H1 (cell line): ENCODE data around the gene SEMA4D. TPM values are rescaled to one million over a fixed set of nuclear protein-coding genes. Genes with fewer than 3 reads are reported as not detected.

Experiments used
- BRCA1 ChIP-seq: IDR thresholded peaks from 2 replicates; pipeline ENCODE4 v1.6.1; 2012; ENCODE audit warnings: low read depth, low read length, improper control_type of control experiment
- CREB1 ChIP-seq: IDR thresholded peaks from 2 replicates; pipeline ENCODE4 v1.6.1; 2012; ENCODE audit warnings: inconsistent platforms
- EGR1 ChIP-seq: IDR thresholded peaks from 2 replicates; pipeline ENCODE4 v1.6.1; 2011; ENCODE audit warnings: low read depth, low read length, borderline replicate concordance
- EP300 ChIP-seq, 2 experiments: IDR thresholded peaks; 1 replicate in 1 of 2; 2 replicates in 1 of 2; pipeline ENCODE4 v1.6.1; 2011 to 2012; ENCODE audit warnings: low read depth in 2 of 2, low read length in 2 of 2, mild to moderate bottlenecking in 2 of 2, borderline replicate concordance in 1 of 2, inconsistent platforms in 1 of 2, moderate library complexity in 1 of 2
- EZH2 ChIP-seq: fragments of 200-600 bp; sonication (generic); IDR thresholded peaks from 2 replicates; pipeline ENCODE4 v1.7.1; 2012; ENCODE audit warnings: low read depth, mild to moderate bottlenecking, moderate library complexity, low read length, inconsistent platforms; ENCODE audit not compliant: severe bottlenecking
- MAFK ChIP-seq: IDR thresholded peaks from 2 replicates; pipeline ENCODE4 v1.6.1; 2012; ENCODE audit warnings: low read depth, mild to moderate bottlenecking, improper control_type of control experiment, low read length
- POU5F1 ChIP-seq: IDR thresholded peaks from 2 replicates; pipeline ENCODE4 v1.6.1; 2011; ENCODE audit warnings: low read depth, mild to moderate bottlenecking, low read length, moderate library complexity
- RXRA ChIP-seq: IDR thresholded peaks from 2 replicates; pipeline ENCODE4 v1.6.1; 2011; ENCODE audit warnings: low read depth, mild to moderate bottlenecking, low read length, moderate library complexity; ENCODE audit not compliant: insufficient read depth
- polyA plus RNA-seq, 7 experiments: library from polyadenylated mRNA; depleted of rRNA in 3 of 7; stranded (reverse) in 5 of 7; unstranded in 2 of 7; fragments of >200 nt in 5 of 7; fragments of 200-250 nt in 2 of 7; gene quantifications; 1 replicate in 5 of 7; 2 replicates in 1 of 7; 4 replicates in 1 of 7; pipeline versions ENCODE4 v1.2.1 to v1.2.3, GENCODE V29; 2011 to 2013; ENCODE audit warnings: missing spikeins in 2 of 7, mixed read lengths in 2 of 7
- total RNA-seq: library from RNA; stranded (reverse); fragmentation: NEBNext Ultra II Directional; extraction: Animal tissue kit (Norgen Biotek cat#: 25700); gene quantifications from 2 replicates; pipeline ENCODE4 v1.2.1, GENCODE V29; 2021
- TF ChIP-seq, protein P1 (sequence below): fragments of 300-600 bp; sonication (generic); IDR thresholded peaks from 2 replicates; pipeline ENCODE4 v1.7.1; 2012; ENCODE audit warnings: low read length, moderate library complexity, mild to moderate bottlenecking, inconsistent platforms; ENCODE audit not compliant: insufficient replicate concordance
- TF ChIP-seq, protein P2 (sequence below): IDR thresholded peaks from 2 replicates; pipeline ENCODE4 v1.6.1; 2012; ENCODE audit warnings: low read length, inconsistent platforms

Gene SEMA4D
- total and polyA plus RNA-seq, 2 of the 8 experiments (the other 6 are each of a cell fraction or from before 2014, with no cell fraction given), result 21.0 to 70.4 TPM

DNA sequence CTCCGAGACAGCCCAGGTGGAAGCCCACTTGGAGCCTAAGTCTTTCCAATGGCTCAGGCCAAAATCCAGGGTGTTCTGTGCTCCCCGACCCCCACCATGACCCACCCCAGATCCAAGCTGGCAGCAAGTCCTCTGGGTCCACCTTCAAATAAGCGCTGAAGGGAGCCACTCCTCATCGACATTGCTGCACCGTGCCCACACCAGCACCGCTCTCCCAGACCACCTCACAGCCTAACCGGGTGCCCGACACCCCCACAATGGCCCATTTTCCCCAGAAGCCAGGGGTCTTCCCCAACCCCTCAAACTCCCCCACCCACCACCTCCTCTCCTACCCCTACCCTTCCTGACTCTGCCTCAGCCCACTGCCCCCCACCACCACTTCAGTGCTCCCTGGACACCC lies 50.5 kb downstream of the SEMA4D start (continued):
- TF ChIP-seq, protein P1, sequence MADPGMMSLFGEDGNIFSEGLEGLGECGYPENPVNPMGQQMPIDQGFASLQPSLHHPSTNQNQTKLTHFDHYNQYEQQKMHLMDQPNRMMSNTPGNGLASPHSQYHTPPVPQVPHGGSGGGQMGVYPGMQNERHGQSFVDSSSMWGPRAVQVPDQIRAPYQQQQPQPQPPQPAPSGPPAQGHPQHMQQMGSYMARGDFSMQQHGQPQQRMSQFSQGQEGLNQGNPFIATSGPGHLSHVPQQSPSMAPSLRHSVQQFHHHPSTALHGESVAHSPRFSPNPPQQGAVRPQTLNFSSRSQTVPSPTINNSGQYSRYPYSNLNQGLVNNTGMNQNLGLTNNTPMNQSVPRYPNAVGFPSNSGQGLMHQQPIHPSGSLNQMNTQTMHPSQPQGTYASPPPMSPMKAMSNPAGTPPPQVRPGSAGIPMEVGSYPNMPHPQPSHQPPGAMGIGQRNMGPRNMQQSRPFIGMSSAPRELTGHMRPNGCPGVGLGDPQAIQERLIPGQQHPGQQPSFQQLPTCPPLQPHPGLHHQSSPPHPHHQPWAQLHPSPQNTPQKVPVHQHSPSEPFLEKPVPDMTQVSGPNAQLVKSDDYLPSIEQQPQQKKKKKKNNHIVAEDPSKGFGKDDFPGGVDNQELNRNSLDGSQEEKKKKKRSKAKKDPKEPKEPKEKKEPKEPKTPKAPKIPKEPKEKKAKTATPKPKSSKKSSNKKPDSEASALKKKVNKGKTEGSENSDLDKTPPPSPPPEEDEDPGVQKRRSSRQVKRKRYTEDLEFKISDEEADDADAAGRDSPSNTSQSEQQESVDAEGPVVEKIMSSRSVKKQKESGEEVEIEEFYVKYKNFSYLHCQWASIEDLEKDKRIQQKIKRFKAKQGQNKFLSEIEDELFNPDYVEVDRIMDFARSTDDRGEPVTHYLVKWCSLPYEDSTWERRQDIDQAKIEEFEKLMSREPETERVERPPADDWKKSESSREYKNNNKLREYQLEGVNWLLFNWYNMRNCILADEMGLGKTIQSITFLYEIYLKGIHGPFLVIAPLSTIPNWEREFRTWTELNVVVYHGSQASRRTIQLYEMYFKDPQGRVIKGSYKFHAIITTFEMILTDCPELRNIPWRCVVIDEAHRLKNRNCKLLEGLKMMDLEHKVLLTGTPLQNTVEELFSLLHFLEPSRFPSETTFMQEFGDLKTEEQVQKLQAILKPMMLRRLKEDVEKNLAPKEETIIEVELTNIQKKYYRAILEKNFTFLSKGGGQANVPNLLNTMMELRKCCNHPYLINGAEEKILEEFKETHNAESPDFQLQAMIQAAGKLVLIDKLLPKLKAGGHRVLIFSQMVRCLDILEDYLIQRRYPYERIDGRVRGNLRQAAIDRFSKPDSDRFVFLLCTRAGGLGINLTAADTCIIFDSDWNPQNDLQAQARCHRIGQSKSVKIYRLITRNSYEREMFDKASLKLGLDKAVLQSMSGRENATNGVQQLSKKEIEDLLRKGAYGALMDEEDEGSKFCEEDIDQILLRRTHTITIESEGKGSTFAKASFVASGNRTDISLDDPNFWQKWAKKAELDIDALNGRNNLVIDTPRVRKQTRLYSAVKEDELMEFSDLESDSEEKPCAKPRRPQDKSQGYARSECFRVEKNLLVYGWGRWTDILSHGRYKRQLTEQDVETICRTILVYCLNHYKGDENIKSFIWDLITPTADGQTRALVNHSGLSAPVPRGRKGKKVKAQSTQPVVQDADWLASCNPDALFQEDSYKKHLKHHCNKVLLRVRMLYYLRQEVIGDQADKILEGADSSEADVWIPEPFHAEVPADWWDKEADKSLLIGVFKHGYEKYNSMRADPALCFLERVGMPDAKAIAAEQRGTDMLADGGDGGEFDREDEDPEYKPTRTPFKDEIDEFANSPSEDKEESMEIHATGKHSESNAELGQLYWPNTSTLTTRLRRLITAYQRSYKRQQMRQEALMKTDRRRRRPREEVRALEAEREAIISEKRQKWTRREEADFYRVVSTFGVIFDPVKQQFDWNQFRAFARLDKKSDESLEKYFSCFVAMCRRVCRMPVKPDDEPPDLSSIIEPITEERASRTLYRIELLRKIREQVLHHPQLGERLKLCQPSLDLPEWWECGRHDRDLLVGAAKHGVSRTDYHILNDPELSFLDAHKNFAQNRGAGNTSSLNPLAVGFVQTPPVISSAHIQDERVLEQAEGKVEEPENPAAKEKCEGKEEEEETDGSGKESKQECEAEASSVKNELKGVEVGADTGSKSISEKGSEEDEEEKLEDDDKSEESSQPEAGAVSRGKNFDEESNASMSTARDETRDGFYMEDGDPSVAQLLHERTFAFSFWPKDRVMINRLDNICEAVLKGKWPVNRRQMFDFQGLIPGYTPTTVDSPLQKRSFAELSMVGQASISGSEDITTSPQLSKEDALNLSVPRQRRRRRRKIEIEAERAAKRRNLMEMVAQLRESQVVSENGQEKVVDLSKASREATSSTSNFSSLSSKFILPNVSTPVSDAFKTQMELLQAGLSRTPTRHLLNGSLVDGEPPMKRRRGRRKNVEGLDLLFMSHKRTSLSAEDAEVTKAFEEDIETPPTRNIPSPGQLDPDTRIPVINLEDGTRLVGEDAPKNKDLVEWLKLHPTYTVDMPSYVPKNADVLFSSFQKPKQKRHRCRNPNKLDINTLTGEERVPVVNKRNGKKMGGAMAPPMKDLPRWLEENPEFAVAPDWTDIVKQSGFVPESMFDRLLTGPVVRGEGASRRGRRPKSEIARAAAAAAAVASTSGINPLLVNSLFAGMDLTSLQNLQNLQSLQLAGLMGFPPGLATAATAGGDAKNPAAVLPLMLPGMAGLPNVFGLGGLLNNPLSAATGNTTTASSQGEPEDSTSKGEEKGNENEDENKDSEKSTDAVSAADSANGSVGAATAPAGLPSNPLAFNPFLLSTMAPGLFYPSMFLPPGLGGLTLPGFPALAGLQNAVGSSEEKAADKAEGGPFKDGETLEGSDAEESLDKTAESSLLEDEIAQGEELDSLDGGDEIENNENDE, result no peak
- TF ChIP-seq CREB1 (no peak), EZH2 (no peak), EGR1 (no peak), RXRA (no peak), MAFK (no peak), EP300 (IDR thresholded peaks at IDR 0.05; ENCODE audit: borderline replicate concordance in 1 of 2, low read depth in 2 of 2, low read length in 2 of 2) (no peak), BRCA1 (no peak), POU5F1 (no peak)
- TF ChIP-seq, protein P2, sequence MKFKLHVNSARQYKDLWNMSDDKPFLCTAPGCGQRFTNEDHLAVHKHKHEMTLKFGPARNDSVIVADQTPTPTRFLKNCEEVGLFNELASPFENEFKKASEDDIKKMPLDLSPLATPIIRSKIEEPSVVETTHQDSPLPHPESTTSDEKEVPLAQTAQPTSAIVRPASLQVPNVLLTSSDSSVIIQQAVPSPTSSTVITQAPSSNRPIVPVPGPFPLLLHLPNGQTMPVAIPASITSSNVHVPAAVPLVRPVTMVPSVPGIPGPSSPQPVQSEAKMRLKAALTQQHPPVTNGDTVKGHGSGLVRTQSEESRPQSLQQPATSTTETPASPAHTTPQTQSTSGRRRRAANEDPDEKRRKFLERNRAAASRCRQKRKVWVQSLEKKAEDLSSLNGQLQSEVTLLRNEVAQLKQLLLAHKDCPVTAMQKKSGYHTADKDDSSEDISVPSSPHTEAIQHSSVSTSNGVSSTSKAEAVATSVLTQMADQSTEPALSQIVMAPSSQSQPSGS, result no peak
